Hepatocyte (in vitro differentiated cells): ENCODE measurements around the gene KLHL21. TPM values are rescaled to one million over a fixed set of nuclear protein-coding genes. Genes with fewer than 3 reads are reported as not detected.

Experiments used
- DNase-seq: peaks from one replicate; pipeline ENCODE4 v3.0.0-alpha.2; 2016; ENCODE audit warnings: low spot score
- H2AFZ ChIP-seq: fragments of 200-600 bp; sonication (generic); 2 replicates; pipeline ENCODE4 v1.6.0; 2016; ENCODE audit warnings: antibody characterized with exemption, mild to moderate bottlenecking
- H3K27ac ChIP-seq: fragments of 200-600 bp; sonication (generic); 2 replicates; pipeline ENCODE4 v1.5.1; 2016; ENCODE audit warnings: mild to moderate bottlenecking
- H3K27me3 ChIP-seq: fragments of 200-600 bp; sonication (generic); 2 replicates; pipeline ENCODE4 v1.6.1; 2016
- H3K36me3 ChIP-seq: fragments of 200-600 bp; sonication (generic); replicated peaks from 2 replicates; pipeline ENCODE4 v1.5.1; 2016; ENCODE audit warnings: low read depth; ENCODE audit not compliant: insufficient read depth
- H3K4me1 ChIP-seq: fragments of 200-600 bp; sonication (generic); 2 replicates; pipeline ENCODE4 v1.5.1; 2016; ENCODE audit warnings: mild to moderate bottlenecking, moderate library complexity; ENCODE audit not compliant: insufficient read depth
- H3K4me2 ChIP-seq: fragments of 200-600 bp; sonication (generic); 2 replicates; pipeline ENCODE4 v1.6.0; 2016
- H3K4me3 ChIP-seq: fragments of 200-600 bp; sonication (generic); 2 replicates; pipeline ENCODE4 v1.5.1; 2016; ENCODE audit warnings: mild to moderate bottlenecking
- H3K79me2 ChIP-seq: fragments of 200-600 bp; sonication (generic); 2 replicates; pipeline ENCODE4 v1.6.0; 2017; ENCODE audit warnings: mild to moderate bottlenecking
- H3K9me2 ChIP-seq: fragments of 200-600 bp; sonication (generic); replicated peaks from 2 replicates; pipeline ENCODE4 v1.6.0; 2017; ENCODE audit warnings: mild to moderate bottlenecking; ENCODE audit not compliant: insufficient read depth
- H3K9me3 ChIP-seq: fragments of 200-600 bp; sonication (generic); 2 replicates; pipeline ENCODE4 v1.5.1; 2016; ENCODE audit warnings: low read depth, mild to moderate bottlenecking
- H4K20me1 ChIP-seq: fragments of 200-600 bp; sonication (generic); 2 replicates; pipeline ENCODE4 v1.6.0; 2016; ENCODE audit warnings: mild to moderate bottlenecking; ENCODE audit not compliant: insufficient read depth, poor library complexity, severe bottlenecking
- CTCF ChIP-seq: fragments of 200-600 bp; sonication (generic); IDR thresholded peaks from 2 replicates; pipeline ENCODE4 v1.5.1; 2016; ENCODE audit warnings: antibody characterized with exemption, mild to moderate bottlenecking; ENCODE audit not compliant: poor library complexity
- EZH2 ChIP-seq: fragments of 200-600 bp; sonication (generic); IDR thresholded peaks from 2 replicates; pipeline ENCODE4 v1.6.1; 2016; ENCODE audit warnings: antibody characterized with exemption, mild to moderate bottlenecking, borderline replicate concordance
- EZH2phosphoT487 ChIP-seq: fragments of 200-600 bp; sonication (generic); IDR thresholded peaks from one replicate; pipeline ENCODE4 v1.6.1; 2018; ENCODE audit warnings: antibody characterized with exemption, mild to moderate bottlenecking, low read depth, moderate library complexity; ENCODE audit not compliant: unreplicated experiment, severe bottlenecking
- WGBS: methylation state at CpG from one replicate; pipeline ENCODE4 v1.1.6; 2016; ENCODE audit warnings: low lambda C conversion rate; ENCODE audit errors: missing lambda C conversion rate; 5-methylcytosine and 5-hydroxymethylcytosine counted together
- polyA plus RNA-seq: library from polyadenylated mRNA; unstranded; fragments of >200 nt; fragmentation: Nextera tagmentation; extraction: Ambion mirVana; gene quantifications from 2 replicates; pipeline ENCODE4 v1.2.1, GENCODE V29; 2016
- total RNA-seq: library from RNA; depleted of rRNA; stranded (reverse); fragments of >200 nt; gene quantifications from 2 replicates; pipeline ENCODE4 v1.2.3, GENCODE V29; 2014

KLHL21 gene
- total and polyA plus RNA-seq, 2 experiments from 2014 or later: 20.0 to 20.6 TPM

GRCh38 chr1:6630027-6630426, 27.4 kb upstream of the KLHL21 start:
- TF ChIP-seq EZH2 (no peak), CTCF (no peak), EZH2phosphoT487 (no peak)
- Histone ChIP-seq H3K9me3 (no peaks in the 10 kb centered on the region), H3K36me3 (no peaks in the 10 kb centered on the region), H3K4me1 (peaks cover 8% of the 10 kb centered on the region), H3K9me2 (no peaks in the 10 kb centered on the region), H3K27ac (no peak overlapping the region), H2AFZ (no peak overlapping the region), H3K4me3 (no peak overlapping the region), H3K4me2 (no peak overlapping the region), H3K79me2 (peaks cover 35% of the 10 kb centered on the region), H3K27me3 (no peaks in the 10 kb centered on the region), H4K20me1 (peaks cover 4% of the 10 kb centered on the region)
- no peak for DNase-seq
- WGBS: 98% methylated on average over 8 of the region's 8 CpGs

GRCh38 chr1:6628971-6629479, 26.4 kb upstream of the KLHL21 start:
- Histone ChIP-seq H3K4me1 (peaks cover 13% of the 10 kb centered on the region), H3K4me3 (no peak overlapping the region), H3K27ac (no peak overlapping the region), H2AFZ (no peak overlapping the region), H3K4me2 (no peak overlapping the region), H3K9me3 (no peaks in the 10 kb centered on the region), H3K9me2 (no peaks in the 10 kb centered on the region), H3K36me3 (no peaks in the 10 kb centered on the region), H4K20me1 (peaks cover 4% of the 10 kb centered on the region), H3K79me2 (peaks cover 35% of the 10 kb centered on the region), H3K27me3 (no peaks in the 10 kb centered on the region)
- WGBS: 93% methylated on average over 12 of the region's 12 CpGs
- DNase-seq: no peak
- TF ChIP-seq EZH2 (no peak), CTCF (no peak), EZH2phosphoT487 (no peak)

GRCh38 chr1:6627841-6628545, 25.3 kb upstream of the KLHL21 start:
- Histone ChIP-seq H3K4me3 (no peak overlapping the region), H3K9me2 (no peaks in the 10 kb centered on the region), H3K4me2 (no peak overlapping the region), H2AFZ (no peak overlapping the region), H3K36me3 (no peaks in the 10 kb centered on the region), H3K4me1 (peaks cover 13% of the 10 kb centered on the region), H3K79me2 (peaks cover 37% of the 10 kb centered on the region), H3K27me3 (no peaks in the 10 kb centered on the region), H3K9me3 (no peaks in the 10 kb centered on the region), H3K27ac (no peak overlapping the region), H4K20me1 (peaks cover 4% of the 10 kb centered on the region)
- 92% methylated on average over 21 of the region's 21 CpGs for WGBS
- no peak for DNase-seq
- TF ChIP-seq EZH2: no peak

- H4K20me1 ChIP-seq: peaks cover 4% of the 10 kb centered on the region
- no peaks in the 10 kb centered on the region for H3K9me3 ChIP-seq
- TF ChIP-seq CTCF (no peak), EZH2 (no peak), EZH2phosphoT487 (no peak)
- H3K9me2 ChIP-seq: no peaks in the 10 kb centered on the region
- H3K27me3 ChIP-seq: no peaks in the 10 kb centered on the region
- no peaks in the 10 kb centered on the region for H3K36me3 ChIP-seq
- H3K27ac ChIP-seq: no peak overlapping the region
- peaks cover 40% of the 10 kb centered on the region for H3K79me2 ChIP-seq
- no peak for DNase-seq
- no peak overlapping the region for H2AFZ ChIP-seq
- no peak overlapping the region for H3K4me3 ChIP-seq
- H3K4me2 ChIP-seq: no peak overlapping the region
- 98% methylated on average over 9 of the region's 9 CpGs for WGBS
- H3K4me1 ChIP-seq: peaks cover 13% of the 10 kb centered on the region
These were observed 24.4 kb upstream of the KLHL21 start for GRCh38 chr1:6627031-6627430.
